Smooth muscle cell of the brain vasculature (primary cell): ENCODE results near the gene RREB1.
A peak's percentile ranks its signal among the peaks of the same experiment; 100 is the strongest.

Experiments
- DNase-seq: peaks from one replicate; pipeline ENCODE4 v3.0.0-alpha.2; 2012; ENCODE audit warnings: low read depth, low spot score

The RREB1 gene

GRCh38 chr6:7219310-7219709 is 111.5 kb downstream of the RREB1 start:
- DNase-seq = peak; percentile 10

GRCh38 chr6:7222197-7222596 is 114.4 kb downstream of the RREB1 start:
- no peak for DNase-seq

GRCh38 chr6:7224731-7225130 is 117.0 kb downstream of the RREB1 start:
- no peak for DNase-seq

- no peak for DNase-seq
Observed at GRCh38 chr6:7228662-7229375, 121.1 kb downstream of the RREB1 start.

GRCh38 chr6:7229376-7230326 is 121.9 kb downstream of the RREB1 start:
- no peak for DNase-seq

- DNase-seq = no peak
Observed at GRCh38 chr6:7230327-7230691, 122.5 kb downstream of the RREB1 start.

GRCh38 chr6:7230956-7231713 is 123.4 kb downstream of the RREB1 start:
- no peak for DNase-seq

GRCh38 chr6:7232351-7232750 is 124.6 kb downstream of the RREB1 start:
- no peak for DNase-seq

- DNase-seq = no peak
Observed at GRCh38 chr6:7234547-7234946, 126.8 kb downstream of the RREB1 start.

- no peak for DNase-seq
Observed at GRCh38 chr6:7235712-7236305, 128.0 kb downstream of the RREB1 start.

GRCh38 chr6:7236306-7237209 is 128.8 kb downstream of the RREB1 start:
- DNase-seq = no peak

GRCh38 chr6:7237653-7238188 is 130.0 kb downstream of the RREB1 start:
- DNase-seq = no peak

GRCh38 chr6:7238526-7238899 is 130.8 kb downstream of the RREB1 start:
- no peak for DNase-seq

GRCh38 chr6:7238900-7239589 is 131.3 kb downstream of the RREB1 start:
- DNase-seq = no peak

- DNase-seq = no peak
Observed at GRCh38 chr6:7239590-7239948, 131.8 kb downstream of the RREB1 start.

GRCh38 chr6:7240351-7240750 is 132.6 kb downstream of the RREB1 start:
- no peak for DNase-seq

GRCh38 chr6:7241160-7241559 is 133.4 kb downstream of the RREB1 start:
- no peak for DNase-seq

GRCh38 chr6:7241709-7242645 is 134.2 kb downstream of the RREB1 start:
- peak; percentile 15 for DNase-seq

- DNase-seq = no peak
Observed at GRCh38 chr6:7242835-7243178, 135.0 kb downstream of the RREB1 start.
